Measurements from ENCODE around the gene DDX52. TPM values are rescaled to one million over a fixed set of nuclear protein-coding genes. Genes with fewer than 3 reads are reported as not detected.
A peak's percentile ranks its signal among the peaks of the same experiment; 100 is the strongest.

Gene DDX52
- total and polyA plus RNA-seq, 9 of the 15 experiments (the other 6 are each of a cell fraction or from before 2014, with no cell fraction given) = 19.1 to 50.5 (median 34.8) TPM

GRCh38 chr17:37642681-37643080, 565 bp downstream of the DDX52 start:
- Histone ChIP-seq H2AFZ (ENCODE audit: low read depth, low read length) (peak overlapping the region; percentile 88), H3K36me3 (ENCODE audit: control insufficient read depth, insufficient read depth, low read length) (peaks cover 26% of the 10 kb centered on the region), H3K79me2 (ENCODE audit: control insufficient read depth, insufficient read depth, low read length) (peaks cover 53% of the 10 kb centered on the region), H3K4me1 (replicated peaks in 1 of 2; ENCODE audit: control insufficient read depth in 2 of 2, insufficient read depth in 2 of 2, low read length in 2 of 2) (peaks cover 7 to 12% of the 10 kb centered on the region in 2 experiments; a peak in 4 of 5 replicates), H3K4me3 (peak overlapping the region; percentile 63), H3K27me3 (ENCODE audit: control insufficient read depth in 2 of 2, insufficient read depth in 2 of 2, low read length in 2 of 2) (no peaks in the 10 kb centered on the region; a peak in 2 of 5 replicates), H3K27ac (ENCODE audit: extremely low read depth, low read depth, low read length) (peak overlapping the region; percentile 73), H3K9me1 (ENCODE audit: control insufficient read depth, insufficient read depth, low read length) (no peaks in the 10 kb centered on the region), H4K20me1 (replicated peaks; ENCODE audit: control insufficient read depth, insufficient read depth, low read length) (no peaks in the 10 kb centered on the region; the same call in 1 of the 2 replicates), H3K9ac (ENCODE audit: insufficient read depth in 1 of 2, low read depth in 2 of 2, low read length in 2 of 2) (peak overlapping the region; percentile 90 to 99), H3K4me2 (ENCODE audit: insufficient read depth, low read length) (peak overlapping the region; percentile 84), H3K9me3 (replicated peaks; ENCODE audit: control insufficient read depth, insufficient read depth, low read depth, low read length) (no peaks in the 10 kb centered on the region)
- intact Hi-C loops (cut with micrococcal nuclease) (no loop called here), in situ Hi-C loops (cut with MboI) (no loop called here)
- under 1% methylated on average over 7 of the region's 7 CpGs for WGBS (ENCODE audit: insufficient coverage, low coverage, missing lambda C conversion rate)
- ChIA-PET POLR2A (interaction anchor here (1.4 kb wide), 1 partner anchor 33 kb away, joined by 3 read pairs; the partner anchor contains the start of gene SYNRG), CTCF (ENCODE audit: low intra/inter-chr PET ratio) (no interaction called here)
- FAIRE-seq (no peak), DNase-seq (ENCODE audit: extremely low read depth in 1 of 4, low spot score in 3 of 4) (peak in 2 of 4 experiments; percentile 17 to 32), ATAC-seq (peak; percentile 50)
- TF ChIP-seq E2F1 (CRISPR knock-in tag; IDR thresholded peaks at IDR 0.05) = 0 out of 2 replicates have a peak, but pooled peaks have one; percentile 2
- TF ChIP-seq FOXJ2 (tag; IDR thresholded peaks at IDR 0.05) = 0 out of 2 replicates have a peak, but pooled peaks have one; percentile 1
- TF ChIP-seq HCFC1 (IDR thresholded peaks at IDR 0.05; ENCODE audit: low read depth, low read length) = no peak
- TSS peak; percentile 78 for BruUV-seq (replicated peaks)

GRCh38 chr17:37640015-37640414, 3.2 kb downstream of the DDX52 start:
- intact Hi-C loops (cut with micrococcal nuclease) = no loop called here
- no peaks in the 10 kb centered on the region; a peak in 1 of 5 replicates for H3K27me3 ChIP-seq (ENCODE audit: control insufficient read depth in 2 of 2, insufficient read depth in 2 of 2, low read length in 2 of 2)
- FAIRE-seq (no peak), ATAC-seq (no peak), DNase-seq (ENCODE audit: extremely low read depth in 1 of 4, low spot score in 3 of 4) (peak in 1 of 4 experiments; percentile 16)
- no peak overlapping the region for H2AFZ ChIP-seq (ENCODE audit: low read depth, low read length)
- peaks cover 64% of the 10 kb centered on the region for H3K79me2 ChIP-seq (ENCODE audit: control insufficient read depth, insufficient read depth, low read length)
- in situ Hi-C loops (cut with MboI) = no loop called here
- ChIA-PET CTCF (ENCODE audit: low intra/inter-chr PET ratio) (no interaction called here), POLR2A (interaction anchor here (0.6 to 2.0 kb wide), 4 partner anchors 9 to 202 kb away, joined by 3 to 5 read pairs (median 4); partner anchors contain the start of gene SYNRG)
- peak overlapping the region; percentile 6; the same call in 2 of the 3 replicates for H3K27ac ChIP-seq (ENCODE audit: extremely low read depth, low read depth, low read length)
- H3K4me3 ChIP-seq = no peak overlapping the region
- peak overlapping the region; percentile 51 for H3K4me2 ChIP-seq (ENCODE audit: insufficient read depth, low read length)
- no peaks in the 10 kb centered on the region; the same call in 1 of the 2 replicates for H4K20me1 ChIP-seq (replicated peaks; ENCODE audit: control insufficient read depth, insufficient read depth, low read length)
- no peak overlapping the region for H3K9ac ChIP-seq (ENCODE audit: insufficient read depth in 1 of 2, low read depth in 2 of 2, low read length in 2 of 2)
- BruUV-seq (replicated peaks) = TSS peak; percentile 7
- no peaks in the 10 kb centered on the region for H3K9me3 ChIP-seq (replicated peaks; ENCODE audit: control insufficient read depth, insufficient read depth, low read depth, low read length)
- peaks cover 44% of the 10 kb centered on the region for H3K36me3 ChIP-seq (ENCODE audit: control insufficient read depth, insufficient read depth, low read length)
- H3K4me1 ChIP-seq (replicated peaks in 1 of 2; ENCODE audit: control insufficient read depth in 2 of 2, insufficient read depth in 2 of 2, low read length in 2 of 2) = peaks cover 7 to 12% of the 10 kb centered on the region in 2 experiments; a peak in 4 of 5 replicates
- H3K9me1 ChIP-seq (ENCODE audit: control insufficient read depth, insufficient read depth, low read length) = no peaks in the 10 kb centered on the region
- TF ChIP-seq ZFP30 (CRISPR knock-in tag; IDR thresholded peaks at IDR 0.05; ENCODE audit: borderline replicate concordance) = no peak
- no peak for TF ChIP-seq LARP7 (IDR thresholded peaks at IDR 0.05)
- no peak for TF ChIP-seq ZSCAN32 (CRISPR knock-in tag; IDR thresholded peaks at IDR 0.05)
- TF ChIP-seq MED1 (CRISPR knock-in tag; IDR thresholded peaks at IDR 0.05; ENCODE audit: borderline replicate concordance) = no peak
- no peak for TF ChIP-seq ZNF12 (CRISPR knock-in tag; IDR thresholded peaks at IDR 0.05)
- TF ChIP-seq STAT5B (CRISPR knock-in tag; IDR thresholded peaks at IDR 0.05) = no peak
- no peak for TF ChIP-seq ZFP36 (IDR thresholded peaks at IDR 0.05; ENCODE audit: low read depth, low read length, partially characterized antibody)
- TF ChIP-seq MNT (conservative IDR thresholded peaks at IDR 0.05) = 0 out of 4 replicates have a peak, but pooled peaks have one; percentile 16 to 26

Data from K562 (cell line).